Left cardiac atrium (tissue), 4 donors: Measurements from ENCODE around the gene OR1N1. TPM values are rescaled to one million over a fixed set of nuclear protein-coding genes. Genes with fewer than 3 reads are reported as not detected.
"Not testable (repeated sequence)": the region's sequence is repeated elsewhere in the genome, so short reads cannot be mapped to it uniquely, and the experiment has no call there.

Experiments
- ATAC-seq, 2 donors: fragments of 200-7000 bp; cut with Tn5 transposase; one replicate each; pipeline ENCODE4 v1.9.1; 2020; ENCODE audit warnings: mild to moderate bottlenecking in 2 of 2, moderate library complexity in 2 of 2
- DNase-seq: peaks from one replicate; pipeline ENCODE4 v3.0.0-alpha.2; 2020
- intact Hi-C, 2 donors: fragments of 100-400 bp; cut with DNase I; formaldehyde crosslinking; loops; one replicate each; pipeline versions ENCODE4 v1.14.1 to v1.15.1; 2022 to 2023
- long read RNA-seq: library from polyadenylated mRNA; unstranded; transcript quantifications from one replicate; pipeline ENCODE4 v2.0.0, GENCODE V29; 2021
- total RNA-seq, 2 donors: library from RNA; stranded (reverse); fragmentation: NEBNext Ultra II Directional; extraction: Animal tissue kit (Norgen Biotek cat#: 25700); gene quantifications; one replicate each; pipeline ENCODE4 v1.2.1, GENCODE V29; 2021
- donor health status: DM: no; HTN: yes; CAD: no.
- donor health status: DM: no; HTN: yes; CAD: no; lungs with severe emphysema.
- donor health status: DM: yes; HTN: yes; CAD: no.
- donor health status: Dilated cardiomyopathy.

Gene OR1N1, protein sequence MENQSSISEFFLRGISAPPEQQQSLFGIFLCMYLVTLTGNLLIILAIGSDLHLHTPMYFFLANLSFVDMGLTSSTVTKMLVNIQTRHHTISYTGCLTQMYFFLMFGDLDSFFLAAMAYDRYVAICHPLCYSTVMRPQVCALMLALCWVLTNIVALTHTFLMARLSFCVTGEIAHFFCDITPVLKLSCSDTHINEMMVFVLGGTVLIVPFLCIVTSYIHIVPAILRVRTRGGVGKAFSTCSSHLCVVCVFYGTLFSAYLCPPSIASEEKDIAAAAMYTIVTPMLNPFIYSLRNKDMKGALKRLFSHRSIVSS
- total RNA-seq = not detected
- long read RNA-seq = 0 reads

DNA sequence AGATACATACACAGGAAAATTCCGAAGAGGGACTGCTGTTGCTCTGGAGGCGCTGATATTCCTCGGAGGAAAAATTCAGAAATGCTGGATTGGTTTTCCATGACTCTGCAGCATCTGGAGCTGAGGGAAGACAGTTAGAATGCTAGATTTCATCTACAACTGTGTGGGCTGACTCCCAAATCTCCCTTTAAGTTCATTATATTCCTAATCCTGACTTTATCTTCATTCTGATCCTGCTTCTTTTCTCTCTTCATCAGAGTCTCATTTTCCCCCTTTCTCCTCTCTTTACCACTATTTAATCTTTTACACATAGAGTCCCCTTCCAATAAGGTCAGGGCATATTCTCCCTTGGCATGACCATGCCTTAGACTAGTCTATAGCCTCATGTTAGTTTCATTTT, at the start of gene OR1N1:
TSS of gene OR1N1 (minus strand) at position 101 of the 400 bp plus-strand sequence. CDS start at position 101, 0 bp downstream.
- ATAC-seq = no peak
- DNase-seq = no peak
- intact Hi-C loops = no loop called here

GRCh38 chr9:122572456-122572855, 45.4 kb upstream of the OR1N1 start:
- intact Hi-C loops = no loop called here
- DNase-seq = no peak
- no peak for ATAC-seq

GRCh38 chr9:122567901-122568300, 40.8 kb upstream of the OR1N1 start:
- DNase-seq (no peak), ATAC-seq (no peak)
- intact Hi-C loops = no loop called here

GRCh38 chr9:122562134-122562760, 35.2 kb upstream of the OR1N1 start:
- intact Hi-C loops = no loop called here
- ATAC-seq = no peak
- no peak for DNase-seq

DNA sequence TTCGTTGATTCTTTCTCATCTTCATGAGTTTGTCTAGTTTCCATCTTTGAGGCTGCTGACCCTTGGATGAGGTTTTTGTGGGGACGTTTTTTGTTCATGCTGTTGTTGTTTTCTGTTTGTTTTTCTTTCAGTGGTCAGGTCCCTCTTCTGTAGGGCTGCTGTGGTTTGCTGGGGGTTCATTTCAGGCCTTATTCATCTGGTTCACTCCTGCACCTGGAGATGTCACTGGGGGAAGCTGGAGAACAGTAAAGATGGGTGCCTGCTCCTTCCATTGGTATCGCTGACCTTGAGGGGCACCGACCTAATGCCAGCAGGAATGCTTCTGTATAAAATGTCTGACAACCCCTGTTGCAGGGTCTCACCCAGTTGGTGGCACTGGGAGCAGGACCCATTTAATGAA, 34.4 kb upstream of the OR1N1 start:
- DNase-seq = no peak
- ATAC-seq = no peak
- intact Hi-C loops = no loop called here

DNA sequence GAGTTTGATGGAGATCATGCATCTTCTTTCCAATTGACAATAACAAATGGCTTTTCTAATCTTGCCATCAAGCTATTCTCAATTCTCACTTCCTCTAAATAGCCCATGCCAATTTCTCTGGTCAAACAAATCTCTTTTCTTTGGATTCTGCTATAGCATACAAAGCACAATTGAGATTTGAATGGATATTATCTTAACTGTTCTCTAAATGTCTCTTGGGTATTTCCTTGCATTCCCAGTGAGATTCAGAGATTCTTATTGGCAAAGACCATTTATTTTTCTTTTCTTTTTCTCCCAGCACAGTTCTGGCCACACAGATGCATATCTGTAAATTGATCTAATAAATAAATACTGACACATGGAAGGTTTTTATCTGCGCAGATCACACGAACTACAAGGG, 25.7 kb upstream of the OR1N1 start, which contains the start of gene OR1N2:
TSS of gene OR1N2 (plus strand) at position 301 of the 400 bp plus-strand sequence. CDS start 100 bp downstream, outside the sequence.
- DNase-seq = no peak
- intact Hi-C loops = no loop called here
- ATAC-seq = no peak

- DNase-seq (no peak), ATAC-seq (no peak)
- intact Hi-C loops = no loop called here
Observed at GRCh38 chr9:122551371-122551770, 24.3 kb upstream of the OR1N1 start.

DNA sequence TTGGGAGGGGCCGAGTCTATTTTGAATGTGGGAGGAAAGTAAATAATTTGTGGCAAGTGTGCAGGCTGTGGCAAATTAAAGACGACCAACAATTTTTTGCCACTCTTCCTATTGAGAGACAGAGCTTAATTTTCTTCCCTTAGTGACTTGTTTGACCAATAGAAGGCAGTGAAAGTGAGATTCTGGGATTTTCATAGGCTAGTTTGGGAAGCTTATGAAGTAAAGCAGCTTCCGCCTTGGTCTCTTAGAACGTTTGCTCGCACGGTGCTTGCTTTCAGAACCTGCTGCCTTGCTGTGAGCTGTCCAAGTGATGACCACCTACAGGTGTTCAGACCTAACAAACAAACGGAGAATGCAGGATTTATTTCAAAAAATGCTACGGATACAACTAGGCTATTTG, 19.1 kb upstream of the OR1N1 start:
- ATAC-seq (no peak), DNase-seq (no peak)
- intact Hi-C loops = no loop called here

GRCh38 chr9:122538757-122539156, 11.7 kb upstream of the OR1N1 start:
- no peak for DNase-seq
- intact Hi-C loops = no loop called here

GRCh38 chr9:122537066-122537465, 10.0 kb upstream of the OR1N1 start:
- DNase-seq, ATAC-seq, intact Hi-C loops: not testable (repeated sequence)

More at GRCh38 chr9:122538757-122539156, 11.7 kb upstream of the OR1N1 start:
- no peak for ATAC-seq

DNA sequence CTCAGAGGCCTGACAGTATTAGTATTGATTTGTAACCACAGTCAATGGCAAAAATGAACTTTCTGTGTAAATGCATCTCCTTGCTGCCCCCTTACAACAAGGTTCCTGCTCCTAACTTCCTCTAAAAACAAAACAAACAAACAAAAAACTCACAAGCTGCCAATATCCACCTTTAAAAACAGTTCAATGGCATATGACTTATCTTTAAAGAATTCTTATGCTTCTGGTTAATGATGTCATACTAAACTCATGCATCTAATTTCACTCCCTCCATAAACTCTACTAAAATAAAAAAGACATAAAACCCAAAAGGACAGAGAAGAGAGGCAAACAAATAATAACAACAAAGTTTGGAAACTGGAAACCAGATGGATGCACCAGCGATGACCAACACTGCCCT, 9.0 kb upstream of the OR1N1 start:
- intact Hi-C loops = no loop called here
- ATAC-seq (no peak), DNase-seq (no peak)

- ATAC-seq, DNase-seq, intact Hi-C loops: not testable (repeated sequence)
Observed at GRCh38 chr9:122531157-122531556, 4.1 kb upstream of the OR1N1 start.

- intact Hi-C loops = no loop called here
- ATAC-seq (no peak), DNase-seq (no peak)
Observed at GRCh38 chr9:122526602-122527001, 491 bp downstream of the OR1N1 start.

DNA sequence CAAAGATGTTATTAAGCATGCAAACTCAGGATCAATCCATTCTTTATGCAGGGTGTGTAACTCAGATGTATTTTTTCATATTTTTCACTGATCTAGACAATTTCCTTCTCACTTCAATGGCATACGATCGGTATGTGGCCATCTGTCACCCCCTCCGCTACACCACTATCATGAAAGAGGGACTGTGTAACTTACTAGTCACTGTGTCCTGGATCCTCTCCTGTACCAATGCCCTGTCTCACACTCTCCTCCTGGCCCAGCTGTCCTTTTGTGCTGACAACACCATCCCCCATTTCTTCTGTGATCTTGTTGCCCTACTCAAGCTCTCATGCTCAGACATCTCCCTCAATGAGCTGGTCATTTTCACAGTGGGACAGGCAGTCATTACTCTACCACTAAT, 7.7 kb downstream of the OR1N1 start:
- no peak for ATAC-seq
- no peak for DNase-seq
- intact Hi-C loops = no loop called here

DNA sequence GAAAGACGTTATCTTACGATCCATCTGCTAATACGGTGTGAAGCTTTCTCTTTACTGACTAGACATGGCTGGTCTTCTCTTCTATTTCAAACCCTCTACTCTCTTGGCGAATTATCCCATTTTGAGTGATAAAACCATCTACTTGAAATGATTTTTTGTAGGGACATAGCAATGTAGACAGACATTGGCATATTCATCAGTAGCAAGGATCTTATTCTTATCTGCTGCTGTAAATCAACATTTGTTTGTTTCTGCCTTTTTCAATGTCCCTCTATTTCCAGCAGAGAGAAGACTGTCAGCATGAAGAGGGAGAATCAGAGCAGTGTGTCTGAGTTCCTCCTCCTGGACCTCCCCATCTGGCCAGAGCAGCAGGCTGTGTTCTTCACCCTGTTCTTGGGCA, 8.3 kb downstream of the OR1N1 start, which contains the start of gene OR1J4:
TSS of gene OR1J4 (plus strand) at position 301 of the 400 bp plus-strand sequence. CDS start at position 301, 0 bp downstream.
- ATAC-seq (no peak), DNase-seq (no peak)
- intact Hi-C loops = no loop called here

DNA sequence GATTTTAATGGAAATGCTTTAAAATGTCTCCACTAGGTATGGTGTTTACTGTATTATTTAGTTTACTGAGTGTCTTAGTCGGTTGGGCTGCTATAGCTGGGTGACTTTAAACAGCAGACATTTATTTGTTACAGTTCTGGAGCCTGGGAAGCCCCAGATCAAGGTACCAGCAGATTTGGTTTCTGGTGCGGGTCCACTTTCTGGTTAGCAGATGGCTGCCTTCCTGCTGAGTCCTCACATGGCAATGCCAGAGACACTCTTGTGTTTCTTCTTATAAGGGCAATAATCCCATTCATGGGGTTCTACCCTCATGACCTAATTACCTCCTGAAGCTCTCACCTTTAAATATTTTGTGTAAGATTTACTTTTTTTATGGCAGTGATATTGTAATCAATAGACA, 8.9 kb downstream of the OR1N1 start:
- DNase-seq (no peak), ATAC-seq (no peak)
- intact Hi-C loops = no loop called here

- DNase-seq (no peak), ATAC-seq (no peak)
- intact Hi-C loops = no loop called here
Observed at GRCh38 chr9:122510502-122510901, 16.6 kb downstream of the OR1N1 start, which contains the start of gene OR1J2. OR1J2 (plus strand) TSS chr9:122510802; CDS start chr9:122510802, 0 bp downstream.

- no peak for ATAC-seq
- DNase-seq = no peak
- intact Hi-C loops = no loop called here
Observed at GRCh38 chr9:122506964-122507363, 20.1 kb downstream of the OR1N1 start.

GRCh38 chr9:122498883-122499288, 28.2 kb downstream of the OR1N1 start:
- intact Hi-C loops = no loop called here
- ATAC-seq (no peak), DNase-seq (no peak)

DNA sequence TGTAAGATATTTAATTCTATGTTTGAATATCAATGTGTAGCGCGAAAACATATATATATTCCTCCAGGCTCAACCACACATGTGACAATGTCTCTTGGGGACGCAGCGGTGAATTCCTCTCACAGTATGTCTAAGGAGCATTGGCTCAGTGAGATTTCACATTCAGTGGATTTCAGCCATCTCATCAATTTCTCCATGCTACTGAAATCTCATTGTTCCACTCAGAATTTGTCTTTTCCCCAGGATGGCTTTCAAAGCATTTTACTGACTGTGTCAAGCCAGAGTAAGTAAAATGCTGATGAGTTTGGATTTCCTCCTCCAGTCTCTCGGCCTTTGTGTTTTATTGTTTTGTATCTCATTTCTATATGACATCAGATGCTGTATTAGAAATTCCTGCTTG, 48.0 kb downstream of the OR1N1 start:
- DNase-seq = no peak
- no peak for ATAC-seq
- intact Hi-C loops = no loop called here

DNA sequence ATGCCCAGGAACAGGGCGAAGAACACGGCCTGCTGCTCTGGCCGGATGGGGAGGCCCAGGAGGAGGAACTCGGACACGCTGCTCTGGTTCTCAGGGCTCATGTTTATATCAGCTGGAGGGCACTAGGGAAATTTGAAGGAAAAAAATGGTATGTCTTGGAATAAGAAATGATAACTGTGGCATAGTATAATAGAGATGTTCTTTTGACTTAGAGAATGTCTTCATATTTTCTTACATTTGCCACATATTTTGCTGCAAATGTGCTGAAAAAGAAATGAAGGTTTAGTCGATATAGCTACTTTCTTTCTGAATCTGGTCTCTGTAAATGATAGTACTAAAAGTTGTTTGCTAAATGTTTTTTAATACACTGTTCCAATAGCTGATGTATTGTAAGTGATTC, 49.3 kb downstream of the OR1N1 start, which contains the start of gene OR1J1:
TSS of gene OR1J1 (minus strand) at position 101 of the 400 bp plus-strand sequence. CDS start at position 101, 0 bp downstream.
- intact Hi-C loops = no loop called here
- no peak for DNase-seq
- no peak for ATAC-seq
